GM18858 (cell line): ENCODE results near the gene OTUB2.

ENCODE experiments used
- ATAC-seq: cut with Tn5 transposase; IDR thresholded peaks from one replicate; pipeline ENCODE4 v1.9.1; 2021; ENCODE audit not compliant: unreplicated experiment

OTUB2 gene

GRCh38 chr14:93996130-93996695 is 29.9 kb upstream of the OTUB2 start:
- no peak for ATAC-seq

GRCh38 chr14:93997082-93997481 is 29.1 kb upstream of the OTUB2 start, which contains the start of gene CCDC197:
Gene CCDC197, plus strand, starts transcription at chr14:93997301. Its CDS starts 831 bp downstream, at chr14:93998132.
- ATAC-seq, result no peak

- no peak for ATAC-seq
Observed at GRCh38 chr14:93997916-93998870, 27.9 kb upstream of the OTUB2 start.

- ATAC-seq, result no peak
Observed at GRCh38 chr14:93998871-93999403, 27.2 kb upstream of the OTUB2 start.

GRCh38 chr14:93999573-93999972 is 26.6 kb upstream of the OTUB2 start:
- ATAC-seq, result no peak

- ATAC-seq, result no peak
Observed at GRCh38 chr14:94000267-94000666, 25.9 kb upstream of the OTUB2 start.

GRCh38 chr14:94001016-94001415 is 25.1 kb upstream of the OTUB2 start:
- ATAC-seq, result no peak

GRCh38 chr14:94001501-94002396 is 24.4 kb upstream of the OTUB2 start:
- ATAC-seq, result no peak

- no peak for ATAC-seq
Observed at GRCh38 chr14:94003397-94003796, 22.7 kb upstream of the OTUB2 start.

GRCh38 chr14:94004015-94004414 is 22.1 kb upstream of the OTUB2 start:
- no peak for ATAC-seq

- ATAC-seq, result no peak
Observed at GRCh38 chr14:94005324-94006073, 20.6 kb upstream of the OTUB2 start.

- ATAC-seq, result no peak
Observed at GRCh38 chr14:94008234-94008633, 17.9 kb upstream of the OTUB2 start.

- ATAC-seq, result peak; percentile 42
Observed at GRCh38 chr14:94009767-94010166, 16.4 kb upstream of the OTUB2 start.

- no peak for ATAC-seq
Observed at GRCh38 chr14:94010625-94011024, 15.5 kb upstream of the OTUB2 start.

- ATAC-seq, result no peak
Observed at GRCh38 chr14:94011795-94012194, 14.3 kb upstream of the OTUB2 start.

- no peak for ATAC-seq
Observed at GRCh38 chr14:94014382-94014781, 11.8 kb upstream of the OTUB2 start.

- ATAC-seq, result no peak
Observed at GRCh38 chr14:94015223-94015622, 10.9 kb upstream of the OTUB2 start.

- ATAC-seq, result no peak
Observed at GRCh38 chr14:94016446-94016976, 9.6 kb upstream of the OTUB2 start.

GRCh38 chr14:94018308-94018707 is 7.8 kb upstream of the OTUB2 start:
- no peak for ATAC-seq

- no peak for ATAC-seq
Observed at GRCh38 chr14:94019329-94019728, 6.8 kb upstream of the OTUB2 start.
